ENCODE data around the gene KDSR.

KDSR gene, protein sequence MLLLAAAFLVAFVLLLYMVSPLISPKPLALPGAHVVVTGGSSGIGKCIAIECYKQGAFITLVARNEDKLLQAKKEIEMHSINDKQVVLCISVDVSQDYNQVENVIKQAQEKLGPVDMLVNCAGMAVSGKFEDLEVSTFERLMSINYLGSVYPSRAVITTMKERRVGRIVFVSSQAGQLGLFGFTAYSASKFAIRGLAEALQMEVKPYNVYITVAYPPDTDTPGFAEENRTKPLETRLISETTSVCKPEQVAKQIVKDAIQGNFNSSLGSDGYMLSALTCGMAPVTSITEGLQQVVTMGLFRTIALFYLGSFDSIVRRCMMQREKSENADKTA

GRCh38 chr18:63367053-63367953 lies at the start of gene KDSR:
Gene KDSR (minus strand): TSS chr18:63367206. CDS start chr18:63367118, 88 bp downstream.
- DNase-seq (ENCODE audit: low read depth): peak; percentile 98

DNA sequence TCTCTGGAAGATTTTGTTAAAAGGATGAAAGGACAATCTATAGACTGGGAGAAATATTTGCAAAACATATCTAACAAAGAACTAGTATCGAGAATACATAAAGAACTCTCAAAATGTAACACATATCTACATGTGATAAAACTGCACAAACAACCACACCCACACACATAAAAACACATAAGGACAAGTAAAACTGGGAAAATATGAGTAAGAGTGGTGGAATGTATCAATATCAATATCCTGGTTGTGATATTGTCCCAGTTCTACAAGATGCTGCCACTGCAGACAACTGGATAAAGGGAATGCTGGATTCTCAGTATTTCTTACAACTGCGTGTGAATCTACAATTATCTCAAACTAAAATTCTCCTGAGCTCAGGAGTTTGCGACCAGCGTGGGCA lies 45.9 kb upstream of the KDSR start:
- peak; percentile 25 for DNase-seq (ENCODE audit: low read depth)

DNA sequence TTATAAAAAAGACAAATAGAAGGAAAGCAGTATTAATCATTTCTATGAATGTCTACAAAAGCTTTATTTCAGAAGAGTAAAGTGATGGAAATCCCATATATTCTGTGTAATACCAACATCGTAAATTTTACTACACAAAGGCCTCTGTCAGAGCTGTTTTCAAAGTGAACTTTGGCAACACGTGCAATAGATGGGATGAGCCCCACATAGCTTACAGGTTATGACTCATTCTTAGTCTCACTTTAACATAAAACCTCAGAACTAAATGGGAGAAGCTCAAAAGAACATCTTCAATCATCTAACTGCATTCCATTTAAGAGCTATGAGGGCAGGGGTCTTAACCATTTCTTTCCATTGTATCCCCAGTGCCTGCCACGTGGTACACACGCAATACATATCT lies 43.8 kb upstream of the KDSR start:
- peak; percentile 89 for DNase-seq (ENCODE audit: low read depth)

GRCh38 chr18:63409301-63409700 lies 42.3 kb upstream of the KDSR start:
- peak; percentile 43 for DNase-seq (ENCODE audit: low read depth)

DNA sequence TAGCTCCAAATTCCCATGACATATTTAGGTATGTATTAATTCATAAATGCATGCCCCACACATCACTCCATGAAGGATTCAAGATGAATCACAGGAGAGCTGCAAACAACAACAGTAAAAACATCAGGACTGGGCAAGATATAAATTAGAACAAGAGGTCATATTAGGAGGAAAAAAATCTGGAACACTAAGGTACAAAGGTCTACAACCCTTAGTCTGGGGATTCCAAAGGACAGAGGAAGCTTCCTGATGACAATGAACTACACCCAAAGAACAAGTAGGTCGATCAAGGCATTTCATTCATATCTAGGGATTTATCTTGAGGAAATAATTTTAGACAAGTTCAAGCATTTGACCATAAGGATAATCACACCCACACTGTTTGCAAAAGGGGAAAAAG lies 40.7 kb upstream of the KDSR start:
- DNase-seq (ENCODE audit: low read depth): no peak

DNA sequence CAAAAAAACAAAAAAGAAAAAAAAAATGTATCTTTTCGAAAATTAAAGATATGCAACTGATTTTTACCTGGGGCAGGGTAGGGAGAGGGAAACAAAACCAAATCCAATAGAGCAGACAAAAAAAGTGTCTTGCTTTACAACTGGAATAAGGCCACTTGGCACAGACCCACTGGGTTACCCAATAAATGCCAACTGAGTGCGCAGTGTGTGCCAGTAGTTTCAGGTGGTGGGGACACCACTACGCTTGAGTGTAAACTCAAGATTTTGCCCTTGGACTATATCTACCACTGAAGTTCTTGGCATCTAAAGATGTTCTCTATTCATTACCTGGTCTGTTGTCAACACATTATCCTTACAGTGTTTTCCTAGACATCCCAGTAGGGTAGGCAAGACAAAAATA lies 39.0 kb upstream of the KDSR start:
- no peak for DNase-seq (ENCODE audit: low read depth)

GRCh38 chr18:63402246-63403162 lies 35.5 kb upstream of the KDSR start:
- peak; percentile 32 for DNase-seq (ENCODE audit: low read depth)

DNA sequence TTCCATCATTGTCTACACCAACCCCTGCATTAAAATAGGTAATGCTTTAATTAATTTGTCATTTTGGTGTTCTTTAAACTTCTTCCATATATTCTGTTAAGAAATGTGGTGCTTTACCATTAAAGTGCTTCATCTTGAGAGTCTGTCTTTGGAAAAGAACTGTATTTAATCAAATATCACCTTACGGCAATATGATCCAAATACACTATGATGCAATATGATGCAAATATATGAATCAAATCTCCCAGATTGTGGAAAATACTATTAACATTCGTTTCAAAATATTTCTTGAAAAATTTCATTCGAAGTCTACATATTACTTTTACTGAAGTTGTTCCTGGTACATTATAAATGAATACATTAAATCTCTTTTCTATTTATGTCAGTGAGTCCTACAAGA lies 32.3 kb upstream of the KDSR start:
- no peak for DNase-seq (ENCODE audit: low read depth)

DNA sequence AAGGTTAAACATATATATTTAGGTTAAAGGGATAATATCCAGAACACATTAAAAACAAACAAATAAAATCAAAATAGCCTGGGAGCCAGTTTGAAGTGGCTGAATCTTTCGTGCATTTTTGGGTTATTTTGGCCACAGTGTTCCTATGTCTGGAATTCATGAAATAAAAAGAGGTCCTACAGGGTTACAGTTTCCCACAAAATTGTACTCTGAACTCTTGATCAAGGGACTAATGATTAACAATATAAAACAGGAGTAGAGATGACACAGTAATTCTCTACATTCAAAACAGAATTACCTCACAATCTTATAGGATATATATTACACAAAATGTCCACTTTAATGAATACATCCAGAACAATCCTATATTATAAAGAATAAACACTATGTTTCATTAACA lies 30.3 kb upstream of the KDSR start:
- DNase-seq (ENCODE audit: low read depth): no peak

- no peak for DNase-seq (ENCODE audit: low read depth)
Observed at GRCh38 chr18:63395503-63395902, 28.5 kb upstream of the KDSR start.

- DNase-seq (ENCODE audit: low read depth): no peak
Observed at GRCh38 chr18:63394954-63395353, 27.9 kb upstream of the KDSR start.

DNA sequence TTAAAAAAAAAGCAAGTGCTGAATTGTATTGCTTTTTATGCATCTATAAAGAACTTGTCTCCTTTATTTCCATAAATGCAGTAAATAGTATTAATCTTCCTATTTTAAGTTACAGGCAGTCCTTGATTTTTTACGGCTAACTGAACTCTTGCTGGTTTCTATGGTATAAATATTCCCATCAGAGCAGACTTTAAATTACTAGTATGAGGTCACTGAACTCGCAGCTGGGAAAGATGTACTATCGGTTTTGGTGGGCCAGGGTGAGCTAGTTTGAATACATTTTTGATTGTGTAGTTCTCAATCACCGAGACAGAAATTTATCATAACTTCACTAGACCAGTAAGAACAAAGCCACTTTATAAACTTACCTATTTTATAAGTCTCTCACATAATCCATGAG lies 20.9 kb upstream of the KDSR start:
- DNase-seq (ENCODE audit: low read depth): no peak

DNA sequence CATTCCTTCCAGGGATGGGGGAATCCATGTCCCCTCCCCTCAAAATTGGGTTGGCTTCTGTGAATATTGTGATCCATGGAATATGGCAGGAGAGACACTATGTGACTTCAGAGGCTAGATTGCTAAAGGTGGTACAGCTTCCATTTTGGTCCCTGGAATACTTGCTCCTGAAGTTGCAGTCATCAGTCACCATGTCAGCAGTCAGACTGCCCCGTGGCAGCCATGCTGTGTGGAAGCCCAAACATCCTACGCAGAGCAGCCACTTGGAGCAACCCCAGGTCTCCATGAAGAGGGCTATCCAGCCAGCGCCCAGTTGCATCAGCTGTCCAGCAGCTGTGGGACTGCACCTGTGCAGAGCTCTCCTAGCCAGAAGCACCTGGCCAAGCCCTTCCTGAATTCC lies 15.8 kb upstream of the KDSR start:
- DNase-seq (ENCODE audit: low read depth): no peak

GRCh38 chr18:63379639-63379962 lies 12.6 kb upstream of the KDSR start:
- DNase-seq (ENCODE audit: low read depth): peak; percentile 13

DNA sequence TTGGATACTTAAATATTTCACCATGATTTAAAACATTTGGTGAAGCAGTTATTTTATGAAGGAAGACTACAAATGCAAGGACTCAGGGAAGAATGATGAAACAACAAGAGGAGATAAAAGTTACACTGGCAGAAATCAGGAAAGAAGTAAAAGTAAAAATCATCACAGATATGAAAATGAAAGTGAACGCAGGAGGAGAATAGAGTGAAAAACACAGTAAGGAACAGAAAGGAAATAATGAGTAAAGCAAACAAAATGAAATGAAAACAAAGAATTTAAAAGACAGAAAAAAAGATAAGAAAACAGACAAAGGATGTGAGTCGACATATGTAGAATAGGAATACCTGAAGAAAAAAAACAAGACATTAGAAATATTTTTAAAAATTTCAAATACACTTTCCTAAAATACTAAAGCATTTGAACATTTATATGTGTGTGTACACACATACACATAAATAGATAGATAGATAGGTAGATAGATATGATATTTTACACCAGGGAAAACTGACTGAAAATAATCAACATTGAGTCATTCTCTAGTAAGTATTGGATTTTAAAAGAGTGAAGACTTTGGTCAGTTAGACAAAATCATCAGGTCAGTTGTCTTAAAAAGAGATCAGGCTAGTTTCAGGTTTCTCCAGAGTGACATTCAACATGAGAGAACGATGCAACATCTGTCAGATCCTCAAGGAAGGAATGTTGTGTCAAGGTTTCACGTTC lies 12.1 kb upstream of the KDSR start:
- DNase-seq (ENCODE audit: low read depth): no peak

DNA sequence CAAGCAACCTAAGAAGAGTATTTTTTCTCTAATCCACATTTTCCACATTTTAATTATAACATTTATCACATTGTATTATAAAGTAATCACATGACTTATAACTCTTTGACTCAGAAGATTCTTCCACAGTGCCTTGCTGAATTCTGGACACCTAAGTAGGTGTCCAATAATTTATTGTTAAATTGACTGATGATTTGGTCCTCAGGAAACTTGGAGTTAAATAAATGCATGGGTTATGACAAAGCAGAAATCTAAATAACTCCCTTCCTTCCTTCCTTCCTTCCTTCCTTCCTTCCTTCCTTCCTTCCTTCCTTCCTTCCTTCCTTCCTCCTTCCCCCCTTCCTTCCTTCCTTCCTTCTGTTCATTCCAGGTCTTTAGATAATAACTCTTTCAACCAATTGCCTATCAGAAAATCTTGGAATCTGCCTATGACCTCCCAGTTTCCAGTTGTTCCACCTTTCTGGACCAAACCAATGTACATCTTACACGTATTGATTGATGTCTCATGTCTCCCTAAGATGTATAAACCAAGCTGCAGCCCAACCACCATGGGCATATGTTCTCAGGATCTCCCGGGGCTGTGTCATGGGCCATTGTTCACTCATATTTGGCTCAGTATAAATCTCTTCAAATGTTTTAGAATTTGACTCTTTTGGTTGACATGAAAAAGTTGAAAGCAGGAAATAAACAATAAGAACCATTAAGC lies 10.4 kb upstream of the KDSR start:
- no peak for DNase-seq (ENCODE audit: low read depth)

DNA sequence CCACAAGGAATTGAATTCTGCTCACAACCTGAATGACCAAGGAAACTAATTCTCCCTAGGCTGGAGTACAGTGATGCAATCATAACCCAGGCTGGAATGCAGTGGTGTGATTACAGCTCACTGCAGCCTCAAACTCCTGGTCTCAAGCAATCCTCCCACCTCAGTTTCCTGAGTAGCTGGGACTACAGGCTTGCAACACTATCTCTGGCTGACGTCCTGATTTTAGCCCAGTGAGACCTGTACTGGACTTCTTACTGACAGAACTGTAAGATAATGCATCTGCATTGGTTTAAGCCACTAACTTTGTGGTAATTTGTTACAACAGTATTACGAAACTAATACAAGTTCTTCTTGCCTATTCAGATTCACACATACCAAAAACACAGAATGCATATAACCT lies 9.5 kb upstream of the KDSR start:
- DNase-seq (ENCODE audit: low read depth): peak; percentile 20

DNA sequence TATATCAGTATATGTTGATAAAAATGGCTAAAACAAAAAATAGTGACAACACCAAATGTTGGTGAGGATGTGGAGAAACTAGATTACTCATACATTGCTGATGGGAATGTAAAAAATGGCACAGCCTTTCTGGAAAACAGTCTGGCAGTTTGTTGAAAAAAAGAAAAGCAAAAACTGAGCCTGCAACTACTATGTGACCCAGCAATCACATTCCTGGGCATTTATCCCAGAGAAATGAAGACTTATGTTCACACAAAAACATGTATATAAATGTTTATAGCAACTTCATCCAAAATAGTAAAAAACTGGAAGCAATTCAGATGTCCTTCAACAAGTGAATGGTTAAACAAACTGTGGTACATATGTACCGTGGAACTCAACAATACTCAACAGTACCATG lies 7.5 kb upstream of the KDSR start:
- no peak for DNase-seq (ENCODE audit: low read depth)

DNA sequence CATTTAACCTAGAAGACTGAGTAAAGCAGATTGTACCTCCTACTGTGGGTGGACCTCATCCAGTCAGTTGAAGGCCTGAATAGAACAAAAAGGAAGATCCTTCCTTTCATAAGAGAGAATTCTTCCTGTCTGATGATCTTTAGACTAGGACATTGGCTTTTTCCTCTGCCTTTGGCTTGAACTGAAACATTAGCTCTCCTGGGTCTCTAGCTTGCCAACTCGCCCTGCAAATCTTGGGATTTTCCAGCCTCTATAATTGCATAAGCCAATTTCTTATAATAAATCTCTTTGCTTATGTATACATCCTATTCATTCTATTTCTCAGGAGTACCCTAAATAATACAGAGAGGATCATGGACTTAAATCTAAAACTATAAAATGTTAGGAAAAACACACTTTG lies 6.2 kb upstream of the KDSR start:
- no peak for DNase-seq (ENCODE audit: low read depth)

- DNase-seq (ENCODE audit: low read depth): no peak
Observed at GRCh38 chr18:63368611-63369010, 1.6 kb upstream of the KDSR start.
